Naive B cell (primary cell): ENCODE results near the gene ANK2. TPM values are rescaled to one million over a fixed set of nuclear protein-coding genes. Genes with fewer than 3 reads are reported as not detected.
"Not testable (repeated sequence)": the region's sequence is repeated elsewhere in the genome, so short reads cannot be mapped to it uniquely, and the experiment has no call there.

ENCODE experiments used
- ATAC-seq, 2 donors: fragments of 150-1000 bp; cut with Tn5 transposase; 2 replicates each; pipeline ENCODE4 v1.10.0; 2021; ENCODE audit warnings: low read depth in 2 of 2, mild to moderate bottlenecking in 2 of 2, moderate library complexity in 2 of 2
- DNase-seq: peaks from one replicate; pipeline ENCODE4 v3.0.0; 2022
- H3K27ac Mint-ChIP-seq, 6 donors: one replicate each; pipeline ENCODE4 v1.8.0; 2020 to 2022; ENCODE audit warnings: mild to moderate bottlenecking in 6 of 6, mixed read lengths in 6 of 6, moderate library complexity in 5 of 6, inconsistent platforms in 2 of 6
- H3K27me3 Mint-ChIP-seq, 3 donors: one replicate each; pipeline ENCODE4 v1.8.0; 2021 to 2022; ENCODE audit warnings: mixed read lengths in 3 of 3, mild to moderate bottlenecking in 1 of 3
- H3K36me3 Mint-ChIP-seq, 2 donors: one replicate each; pipeline ENCODE4 v1.8.0; 2020 to 2022; ENCODE audit warnings: mixed read lengths in 2 of 2, inconsistent platforms in 1 of 2, mild to moderate bottlenecking in 1 of 2
- H3K4me1 Mint-ChIP-seq, 3 donors: one replicate each; pipeline ENCODE4 v1.8.0; 2020 to 2022; ENCODE audit warnings: mixed read lengths in 3 of 3, inconsistent platforms in 1 of 3, mild to moderate bottlenecking in 1 of 3, moderate library complexity in 1 of 3
- H3K4me3 Mint-ChIP-seq, 8 donors: one replicate each; pipeline ENCODE4 v1.8.0; 2020 to 2022; ENCODE audit warnings: mild to moderate bottlenecking in 8 of 8, mixed read lengths in 8 of 8, moderate library complexity in 8 of 8, inconsistent platforms in 2 of 8
- H3K9me3 Mint-ChIP-seq, 7 donors: one replicate each; pipeline ENCODE4 v1.8.0; 2020 to 2022; ENCODE audit warnings: mixed read lengths in 7 of 7, mild to moderate bottlenecking in 5 of 7, inconsistent platforms in 2 of 7, moderate library complexity in 1 of 7
- polyA plus RNA-seq, 6 donors: library from polyadenylated mRNA; unstranded; fragments of 300-500 nt; fragmentation: Illumina TruSeq; gene quantifications; one replicate each; pipeline ENCODE4 v1.2.3, GENCODE V29; 2021; ENCODE audit warnings: low read depth in 6 of 6

The ANK2 gene
- polyA plus RNA-seq, 6 donors from 2014 or later: 0.24 to 0.36 (median 0.28) TPM; not detected in 3

GRCh38 chr4:113179091-113179490 lies 129.6 kb downstream of the ANK2 start:
- Mint-ChIP-seq H3K4me1 (no peaks in the 10 kb centered on the region), H3K27me3 (no peaks in the 10 kb centered on the region), H3K4me3 (no peak overlapping the region), H3K36me3 (no peaks in the 10 kb centered on the region), H3K27ac (no peak overlapping the region), H3K9me3 (peaks cover 0 to 4% (median 0%) of the 10 kb centered on the region in 7 donors)
- DNase-seq (no peak), ATAC-seq (no peak)

GRCh38 chr4:113179996-113180395 lies 130.5 kb downstream of the ANK2 start:
- Mint-ChIP-seq H3K36me3 (no peaks in the 10 kb centered on the region), H3K27me3 (no peaks in the 10 kb centered on the region)
- no peak for ATAC-seq

GRCh38 chr4:113181289-113182007 lies 132.0 kb downstream of the ANK2 start:
- no peak for DNase-seq
- no peak for ATAC-seq
- H3K36me3 Mint-ChIP-seq: no peaks in the 10 kb centered on the region
- H3K4me3 Mint-ChIP-seq: no peak overlapping the region
- peaks cover 0 to 2% (median under 1%) of the 10 kb centered on the region in 7 donors for H3K9me3 Mint-ChIP-seq
- no peak overlapping the region for H3K27ac Mint-ChIP-seq
- H3K27me3 Mint-ChIP-seq: peaks cover 0 to under 1% (median 0%) of the 10 kb centered on the region in 3 donors
- no peaks in the 10 kb centered on the region for H3K4me1 Mint-ChIP-seq

More at GRCh38 chr4:113179996-113180395, 130.5 kb downstream of the ANK2 start:
- H3K27ac Mint-ChIP-seq: no peak overlapping the region
- DNase-seq: no peak
- H3K4me3 Mint-ChIP-seq: no peak overlapping the region
- no peaks in the 10 kb centered on the region for H3K4me1 Mint-ChIP-seq
- H3K9me3 Mint-ChIP-seq: peaks cover 0 to 4% (median 0%) of the 10 kb centered on the region in 7 donors

DNA sequence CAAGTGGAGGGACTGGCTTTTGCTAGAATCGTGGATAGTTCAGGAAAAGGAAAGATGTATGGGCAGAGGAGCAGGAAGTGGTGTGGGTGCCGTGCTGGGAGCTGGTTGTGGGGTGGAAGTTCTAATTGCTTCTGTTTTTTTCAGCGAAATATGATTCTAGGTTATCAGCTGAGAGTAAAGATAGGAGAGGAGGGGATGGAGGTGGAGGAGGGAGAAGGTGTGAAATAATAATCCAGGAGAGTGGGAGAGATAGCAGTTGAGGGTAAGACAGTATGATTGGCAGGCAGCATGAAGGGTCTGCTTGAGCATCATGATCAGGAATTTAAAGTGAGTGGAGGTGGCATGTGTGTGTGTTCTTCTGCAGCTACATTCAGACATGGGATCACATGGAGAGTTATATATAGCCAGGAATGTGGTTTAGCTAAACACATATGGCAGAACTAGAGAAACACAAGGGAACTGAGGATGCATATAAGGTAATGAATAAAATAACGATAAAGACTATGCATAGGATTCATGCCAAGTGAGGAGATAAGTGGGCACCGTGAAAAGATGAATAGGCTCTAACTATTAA lies 133.7 kb downstream of the ANK2 start:
- Mint-ChIP-seq H3K4me1 (no peaks in the 10 kb centered on the region), H3K9me3 (peaks cover 0 to 4% (median 0%) of the 10 kb centered on the region in 7 donors), H3K4me3 (no peak overlapping the region), H3K27me3 (peaks cover 0 to 5% (median 0%) of the 10 kb centered on the region in 3 donors), H3K27ac (no peak overlapping the region), H3K36me3 (no peaks in the 10 kb centered on the region)
- ATAC-seq (no peak), DNase-seq (no peak)

GRCh38 chr4:113186220-113186619 lies 136.8 kb downstream of the ANK2 start:
- not testable (repeated sequence) for DNase-seq, H3K4me3 Mint-ChIP-seq, H3K9me3 Mint-ChIP-seq, H3K27ac Mint-ChIP-seq, H3K4me1 Mint-ChIP-seq, H3K27me3 Mint-ChIP-seq, ATAC-seq, H3K36me3 Mint-ChIP-seq

DNA sequence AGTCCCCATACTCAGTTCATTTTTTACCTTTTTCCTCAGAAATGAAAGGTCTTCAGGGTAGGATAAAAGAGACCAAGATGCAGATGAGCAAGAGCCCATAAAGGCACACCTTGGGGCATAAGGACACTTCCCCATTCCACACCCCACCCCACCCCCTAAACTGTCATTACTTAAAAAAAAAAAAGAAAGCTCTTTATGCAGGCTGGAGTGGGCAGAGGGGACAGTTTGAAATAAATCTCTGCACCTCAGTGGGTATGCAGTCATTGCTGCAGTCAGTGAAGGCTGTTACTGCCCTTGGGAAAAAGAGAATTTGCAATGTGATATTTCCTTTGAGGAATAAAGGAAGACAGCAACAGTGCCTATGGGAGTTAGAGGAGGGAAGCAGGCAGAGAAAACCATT lies 137.5 kb downstream of the ANK2 start:
- Mint-ChIP-seq H3K4me1 (no peaks in the 10 kb centered on the region), H3K36me3 (no peaks in the 10 kb centered on the region), H3K27ac (no peak overlapping the region), H3K4me3 (no peak overlapping the region), H3K27me3 (peaks cover 0 to 5% (median 0%) of the 10 kb centered on the region in 3 donors), H3K9me3 (peaks cover 0 to 4% (median 0%) of the 10 kb centered on the region in 7 donors)
- no peak for DNase-seq
- no peak for ATAC-seq

- H3K4me1 Mint-ChIP-seq: no peaks in the 10 kb centered on the region
- H3K27ac Mint-ChIP-seq: no peak overlapping the region
- peaks cover 0 to 4% (median 0%) of the 10 kb centered on the region in 7 donors for H3K9me3 Mint-ChIP-seq
- peaks cover 0 to 5% (median 0%) of the 10 kb centered on the region in 3 donors for H3K27me3 Mint-ChIP-seq
- no peak for DNase-seq
- no peak overlapping the region for H3K4me3 Mint-ChIP-seq
- no peak for ATAC-seq
- no peaks in the 10 kb centered on the region for H3K36me3 Mint-ChIP-seq
Observed at GRCh38 chr4:113187358-113187757, 137.9 kb downstream of the ANK2 start.

DNA sequence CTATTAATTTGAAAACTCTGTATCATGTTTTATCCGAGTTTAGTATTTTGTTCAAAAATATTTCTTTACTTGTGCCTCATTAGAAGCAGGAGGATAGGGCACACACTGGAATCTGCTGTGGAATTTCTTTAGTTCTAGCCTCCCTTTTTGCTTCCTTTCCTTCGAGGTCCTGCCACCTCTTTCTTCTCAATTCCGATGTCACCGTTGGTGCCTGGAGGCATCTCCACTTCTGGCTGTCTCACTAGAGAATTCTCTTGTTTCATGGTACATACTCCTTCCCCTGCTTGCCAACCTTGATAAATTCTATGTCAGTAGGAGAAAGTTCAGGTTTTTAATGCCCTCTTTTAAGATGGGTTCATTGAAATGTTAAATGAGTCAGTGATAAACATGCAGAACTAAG lies 140.1 kb downstream of the ANK2 start:
- Mint-ChIP-seq H3K27me3 (peaks cover 0 to 5% (median 0%) of the 10 kb centered on the region in 3 donors), H3K4me3 (no peak overlapping the region), H3K27ac (no peak overlapping the region), H3K4me1 (no peaks in the 10 kb centered on the region), H3K36me3 (no peaks in the 10 kb centered on the region), H3K9me3 (peaks cover 0 to 4% (median 0%) of the 10 kb centered on the region in 7 donors)
- ATAC-seq: no peak
- no peak for DNase-seq

DNA sequence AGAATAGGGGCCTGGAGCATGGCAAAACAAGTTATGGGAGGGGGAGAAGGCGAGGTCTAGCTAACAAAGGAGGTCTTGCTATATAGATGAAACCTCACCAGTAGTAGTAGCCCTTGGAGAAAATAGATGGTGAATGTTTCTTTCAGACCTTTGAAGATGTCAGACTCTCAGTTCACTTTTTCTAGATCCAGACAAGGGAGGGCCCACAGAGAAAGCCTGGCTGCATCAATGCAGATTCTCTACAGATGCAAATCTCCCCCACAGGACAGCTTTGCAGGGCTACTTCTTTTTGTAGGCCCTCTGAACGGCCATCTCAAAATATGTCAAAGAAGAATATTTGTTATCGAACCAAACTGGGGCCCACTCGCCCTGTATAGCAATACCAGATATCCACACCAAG lies 159.7 kb downstream of the ANK2 start:
- Mint-ChIP-seq H3K36me3 (no peaks in the 10 kb centered on the region), H3K4me3 (no peak overlapping the region), H3K4me1 (no peaks in the 10 kb centered on the region), H3K9me3 (peaks cover 0 to 3% (median 0%) of the 10 kb centered on the region in 7 donors), H3K27ac (no peak overlapping the region), H3K27me3 (peaks cover 0 to 3% (median 0%) of the 10 kb centered on the region in 3 donors)
- ATAC-seq (no peak), DNase-seq (no peak)

- H3K27ac Mint-ChIP-seq: no peak overlapping the region
- H3K9me3 Mint-ChIP-seq: peaks cover 0 to 3% (median 0%) of the 10 kb centered on the region in 7 donors
- DNase-seq (no peak), ATAC-seq (no peak)
- H3K4me3 Mint-ChIP-seq: no peak overlapping the region
- H3K27me3 Mint-ChIP-seq: peaks cover 0 to 3% (median 0%) of the 10 kb centered on the region in 3 donors
- no peaks in the 10 kb centered on the region for H3K4me1 Mint-ChIP-seq
- H3K36me3 Mint-ChIP-seq: no peaks in the 10 kb centered on the region
Observed at GRCh38 chr4:113209652-113210320, 160.3 kb downstream of the ANK2 start.

GRCh38 chr4:113212613-113213012 lies 163.2 kb downstream of the ANK2 start:
- no peaks in the 10 kb centered on the region for H3K36me3 Mint-ChIP-seq
- peaks cover 0 to 2% (median 0%) of the 10 kb centered on the region in 7 donors for H3K9me3 Mint-ChIP-seq
- no peak for ATAC-seq
- H3K4me3 Mint-ChIP-seq: no peak overlapping the region
- no peak for DNase-seq
- H3K27ac Mint-ChIP-seq: no peak overlapping the region
- no peaks in the 10 kb centered on the region for H3K27me3 Mint-ChIP-seq
- no peaks in the 10 kb centered on the region for H3K4me1 Mint-ChIP-seq

DNA sequence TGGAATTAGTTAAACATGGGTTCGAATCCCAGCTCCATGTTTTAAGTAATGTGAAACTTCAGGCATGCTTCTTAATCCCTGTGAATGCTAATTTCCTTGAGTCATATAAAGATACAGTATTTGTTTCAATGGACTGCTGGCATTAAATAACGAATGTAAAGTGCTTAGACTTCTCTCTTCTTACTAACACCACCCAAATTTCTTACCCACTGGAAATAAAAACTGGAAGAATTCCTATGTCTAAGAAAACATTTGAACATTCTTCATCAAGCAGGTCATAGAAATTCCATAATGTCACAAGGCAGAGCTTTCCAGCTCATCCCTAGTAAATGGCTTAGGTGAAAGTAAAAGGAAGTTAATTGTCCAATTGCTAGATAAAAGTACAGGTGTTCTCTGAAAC lies 172.5 kb downstream of the ANK2 start:
- ATAC-seq (no peak), DNase-seq (no peak)
- Mint-ChIP-seq H3K27ac (no peak overlapping the region), H3K4me3 (no peak overlapping the region), H3K27me3 (no peaks in the 10 kb centered on the region), H3K4me1 (no peaks in the 10 kb centered on the region), H3K36me3 (no peaks in the 10 kb centered on the region), H3K9me3 (peaks cover 0 to 5% (median 0%) of the 10 kb centered on the region in 7 donors)

DNA sequence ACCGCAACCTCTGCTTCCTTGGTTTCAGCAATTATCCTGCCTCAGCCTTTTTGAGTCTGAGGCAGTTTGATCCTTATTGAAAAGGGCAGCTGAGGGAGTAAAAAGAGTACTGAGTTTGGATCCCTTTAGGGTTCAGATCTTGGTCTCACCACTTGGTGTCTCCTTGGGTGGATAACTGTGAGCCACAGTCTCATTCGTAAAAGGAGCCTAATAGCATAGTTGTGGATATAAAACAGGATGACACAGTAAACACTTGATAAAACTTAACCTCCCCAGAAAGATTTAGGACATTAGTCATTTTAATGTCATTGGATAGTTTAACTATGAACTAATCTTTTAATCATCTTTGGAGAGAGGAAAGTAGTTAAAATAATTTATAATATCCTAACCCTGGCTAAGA lies 173.0 kb downstream of the ANK2 start:
- no peaks in the 10 kb centered on the region for H3K36me3 Mint-ChIP-seq
- H3K27me3 Mint-ChIP-seq: no peaks in the 10 kb centered on the region
- no peaks in the 10 kb centered on the region for H3K4me1 Mint-ChIP-seq
- DNase-seq: no peak
- ATAC-seq: no peak
- no peak overlapping the region for H3K4me3 Mint-ChIP-seq
- peaks cover 0 to 4% (median 0%) of the 10 kb centered on the region in 7 donors for H3K9me3 Mint-ChIP-seq
- no peak overlapping the region for H3K27ac Mint-ChIP-seq

- no peak overlapping the region for H3K27ac Mint-ChIP-seq
- no peaks in the 10 kb centered on the region for H3K9me3 Mint-ChIP-seq
- no peaks in the 10 kb centered on the region for H3K4me1 Mint-ChIP-seq
- no peak for DNase-seq
- H3K36me3 Mint-ChIP-seq: no peaks in the 10 kb centered on the region
- no peak for ATAC-seq
- no peak overlapping the region for H3K4me3 Mint-ChIP-seq
- no peaks in the 10 kb centered on the region for H3K27me3 Mint-ChIP-seq
Observed at GRCh38 chr4:113223001-113223400, 173.5 kb downstream of the ANK2 start.
